ENCODE results near the gene ZCCHC14. TPM values are rescaled to one million over a fixed set of nuclear protein-coding genes. Genes with fewer than 3 reads are reported as not detected.

The ZCCHC14 gene
- total RNA-seq, 1 donor from 2014 or later: 50.4 TPM

DNA sequence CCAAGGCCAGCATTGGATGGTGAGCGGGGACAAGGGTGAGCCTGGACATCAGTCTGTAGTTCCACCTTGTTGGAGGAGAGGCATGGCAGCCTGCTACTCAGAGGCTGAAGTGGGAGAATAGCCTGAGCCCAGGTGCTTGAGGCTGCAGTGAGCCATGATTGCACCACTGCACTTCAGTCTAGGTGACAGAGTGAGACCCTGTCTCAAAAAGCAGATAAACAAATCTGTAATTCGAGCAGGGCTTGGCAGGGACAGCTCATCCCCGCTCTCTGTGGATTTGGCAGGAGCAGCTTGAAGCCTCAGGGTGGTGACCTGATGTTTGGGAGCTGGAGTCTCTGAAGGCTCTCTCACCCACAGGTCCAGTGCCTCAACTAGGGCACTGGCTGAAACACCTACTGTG, 38.6 kb upstream of the ZCCHC14 start:
- H3K4me1 Mint-ChIP-seq (ENCODE audit: unreplicated experiment): no peaks in the 10 kb centered on the region
- H3K27ac Mint-ChIP-seq (ENCODE audit: unreplicated experiment): no peak overlapping the region
- peaks cover 4% of the 10 kb centered on the region for H3K36me3 Mint-ChIP-seq (ENCODE audit: low read depth, unreplicated experiment)
- no peak overlapping the region for H3K4me3 Mint-ChIP-seq (ENCODE audit: unreplicated experiment)
- DNase-seq (ENCODE audit: low spot score): no peak
- no peaks in the 10 kb centered on the region for H3K9me3 Mint-ChIP-seq (ENCODE audit: unreplicated experiment)
- peaks cover 2% of the 10 kb centered on the region for H3K27me3 Mint-ChIP-seq (ENCODE audit: unreplicated experiment)
- TF ChIP-seq, protein P1, sequence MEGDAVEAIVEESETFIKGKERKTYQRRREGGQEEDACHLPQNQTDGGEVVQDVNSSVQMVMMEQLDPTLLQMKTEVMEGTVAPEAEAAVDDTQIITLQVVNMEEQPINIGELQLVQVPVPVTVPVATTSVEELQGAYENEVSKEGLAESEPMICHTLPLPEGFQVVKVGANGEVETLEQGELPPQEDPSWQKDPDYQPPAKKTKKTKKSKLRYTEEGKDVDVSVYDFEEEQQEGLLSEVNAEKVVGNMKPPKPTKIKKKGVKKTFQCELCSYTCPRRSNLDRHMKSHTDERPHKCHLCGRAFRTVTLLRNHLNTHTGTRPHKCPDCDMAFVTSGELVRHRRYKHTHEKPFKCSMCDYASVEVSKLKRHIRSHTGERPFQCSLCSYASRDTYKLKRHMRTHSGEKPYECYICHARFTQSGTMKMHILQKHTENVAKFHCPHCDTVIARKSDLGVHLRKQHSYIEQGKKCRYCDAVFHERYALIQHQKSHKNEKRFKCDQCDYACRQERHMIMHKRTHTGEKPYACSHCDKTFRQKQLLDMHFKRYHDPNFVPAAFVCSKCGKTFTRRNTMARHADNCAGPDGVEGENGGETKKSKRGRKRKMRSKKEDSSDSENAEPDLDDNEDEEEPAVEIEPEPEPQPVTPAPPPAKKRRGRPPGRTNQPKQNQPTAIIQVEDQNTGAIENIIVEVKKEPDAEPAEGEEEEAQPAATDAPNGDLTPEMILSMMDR (IDR thresholded peaks at IDR 0.05; ENCODE audit: unreplicated experiment): no peak

DNA sequence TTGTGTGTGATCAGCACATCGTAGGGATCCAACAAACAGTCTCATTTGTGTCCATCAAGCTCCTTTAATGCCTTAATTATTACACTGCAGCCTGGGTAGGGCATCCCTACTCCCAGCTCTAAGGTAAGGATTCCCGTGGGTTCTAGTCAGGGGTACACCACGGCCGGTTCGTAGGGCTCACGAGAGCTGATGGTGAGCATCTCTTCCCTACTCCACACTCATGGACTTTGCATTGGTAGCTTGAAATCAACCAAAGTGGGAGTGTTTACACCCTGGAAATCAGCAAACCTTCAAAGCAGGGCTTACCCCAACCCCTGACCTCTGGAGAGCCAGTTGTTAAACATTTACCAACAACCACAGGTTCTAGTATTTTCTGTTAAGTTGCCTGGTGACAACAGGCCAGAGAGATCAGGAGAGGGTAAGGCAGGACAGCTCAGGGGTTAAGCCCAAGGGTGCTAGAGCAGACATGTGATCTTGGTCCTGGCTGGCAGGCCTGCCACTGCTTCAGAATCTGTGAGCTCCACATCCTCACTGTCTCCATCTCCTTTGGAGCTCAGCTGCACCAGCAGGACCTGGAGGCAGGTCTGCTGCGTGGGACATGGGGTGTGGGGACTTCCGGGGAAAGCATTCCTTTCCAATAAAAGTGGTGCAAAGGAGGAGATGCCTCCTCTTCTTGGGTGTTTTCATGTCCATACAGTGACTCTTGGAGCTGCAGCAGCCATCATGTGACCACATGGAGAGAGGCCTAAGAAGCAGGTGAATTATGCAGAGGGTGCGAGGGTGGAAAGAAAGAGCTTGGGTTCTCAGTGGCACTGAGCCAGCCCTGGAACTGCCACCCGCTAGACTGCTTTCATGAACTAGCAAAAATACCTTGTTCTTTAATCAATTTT, 36.1 kb upstream of the ZCCHC14 start:
- peaks cover 4% of the 10 kb centered on the region for H3K36me3 Mint-ChIP-seq (ENCODE audit: low read depth, unreplicated experiment)
- no peaks in the 10 kb centered on the region for H3K4me1 Mint-ChIP-seq (ENCODE audit: unreplicated experiment)
- TF ChIP-seq, protein P1 (IDR thresholded peaks at IDR 0.05; ENCODE audit: unreplicated experiment): no peak
- H3K27ac Mint-ChIP-seq (ENCODE audit: unreplicated experiment): no peak overlapping the region
- DNase-seq (ENCODE audit: low spot score): no peak
- no peaks in the 10 kb centered on the region for H3K27me3 Mint-ChIP-seq (ENCODE audit: unreplicated experiment)
- H3K4me3 Mint-ChIP-seq (ENCODE audit: unreplicated experiment): no peak overlapping the region
- H3K9me3 Mint-ChIP-seq (ENCODE audit: unreplicated experiment): no peaks in the 10 kb centered on the region

DNA sequence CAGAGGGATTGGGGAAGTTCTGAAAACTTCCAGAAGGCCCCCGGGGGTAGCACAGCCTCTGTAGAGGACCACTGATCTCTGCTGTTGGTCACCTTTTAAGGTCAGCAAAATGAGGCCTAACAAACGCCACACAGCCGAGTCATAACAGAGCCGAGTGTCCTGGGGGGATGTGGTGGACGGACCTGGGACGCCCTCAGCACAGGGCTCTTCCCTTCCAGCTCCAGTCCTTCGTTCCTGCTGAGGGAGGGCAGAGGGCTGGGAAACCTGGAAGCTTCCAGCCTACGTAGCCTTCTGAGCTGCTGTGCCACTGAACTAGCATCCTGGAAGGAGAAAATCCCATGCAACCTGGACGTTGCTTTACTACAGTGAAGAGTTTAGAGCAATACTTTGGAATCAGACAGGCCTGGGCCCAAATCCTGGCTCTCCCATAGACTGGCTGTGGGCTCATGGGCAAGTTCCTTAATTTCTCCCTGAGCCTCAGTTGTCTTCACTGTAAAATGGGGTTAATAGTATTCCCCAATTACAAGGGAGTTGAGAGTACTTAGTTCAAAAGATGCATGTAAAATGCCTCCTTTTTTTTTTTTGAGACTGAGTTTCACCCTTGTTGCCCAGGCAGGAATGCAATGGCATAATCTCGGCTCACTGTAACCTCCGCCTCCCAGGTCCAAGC, 34.4 kb upstream of the ZCCHC14 start:
- Mint-ChIP-seq H3K27me3 (ENCODE audit: unreplicated experiment) (no peaks in the 10 kb centered on the region), H3K4me3 (ENCODE audit: unreplicated experiment) (no peak overlapping the region), H3K9me3 (ENCODE audit: unreplicated experiment) (no peaks in the 10 kb centered on the region), H3K4me1 (ENCODE audit: unreplicated experiment) (no peaks in the 10 kb centered on the region), H3K36me3 (ENCODE audit: low read depth, unreplicated experiment) (no peaks in the 10 kb centered on the region), H3K27ac (ENCODE audit: unreplicated experiment) (no peak overlapping the region)
- no peak for DNase-seq (ENCODE audit: low spot score)
- TF ChIP-seq, protein P1 (IDR thresholded peaks at IDR 0.05; ENCODE audit: unreplicated experiment): no peak

DNA sequence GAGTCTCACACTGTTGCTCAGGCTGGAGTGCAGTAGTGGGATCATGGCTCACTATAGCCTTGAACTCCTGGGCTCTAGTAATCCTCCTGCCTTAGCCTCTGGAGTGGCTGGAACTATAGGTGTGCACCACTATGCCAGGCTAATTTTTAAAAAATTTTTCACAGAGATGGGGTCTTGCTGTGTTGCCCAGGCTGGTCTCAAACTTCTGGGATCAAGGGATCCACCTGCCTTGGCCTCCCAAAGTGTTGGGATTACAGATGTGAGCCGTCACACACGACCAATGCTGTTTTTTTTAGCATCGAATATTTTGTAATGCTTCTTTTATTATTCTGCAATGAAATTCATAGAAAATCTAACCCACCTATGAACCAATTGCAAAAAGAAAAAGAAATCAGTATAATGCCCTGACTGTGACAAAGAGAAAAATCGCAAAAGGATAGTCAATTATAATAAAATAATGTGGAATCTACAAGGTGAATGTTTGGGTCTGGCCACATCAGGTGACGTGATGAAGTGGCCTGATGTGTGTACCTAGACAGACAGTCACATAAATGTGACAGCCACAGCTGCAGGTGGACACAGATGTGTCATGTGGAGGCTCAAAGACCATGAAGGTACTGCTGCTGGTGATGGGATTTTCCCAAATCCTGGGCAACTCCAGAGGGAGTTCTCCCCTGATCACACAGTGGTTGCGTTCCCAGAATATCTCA, 33.6 kb upstream of the ZCCHC14 start:
- no peak for DNase-seq (ENCODE audit: low spot score)
- Mint-ChIP-seq H3K9me3 (ENCODE audit: unreplicated experiment) (no peaks in the 10 kb centered on the region), H3K27me3 (ENCODE audit: unreplicated experiment) (no peaks in the 10 kb centered on the region), H3K4me1 (ENCODE audit: unreplicated experiment) (no peaks in the 10 kb centered on the region), H3K36me3 (ENCODE audit: low read depth, unreplicated experiment) (no peaks in the 10 kb centered on the region), H3K27ac (ENCODE audit: unreplicated experiment) (no peak overlapping the region), H3K4me3 (ENCODE audit: unreplicated experiment) (no peak overlapping the region)
- TF ChIP-seq, protein P1 (IDR thresholded peaks at IDR 0.05; ENCODE audit: unreplicated experiment): no peak

Data from endothelial cell (in vitro differentiated cells).